ENCODE data around the gene ATAD3B.
"Not testable (repeated sequence)": the region's sequence is repeated elsewhere in the genome, so short reads cannot be mapped to it uniquely, and the experiment has no call there.

ATAD3B gene

GRCh38 chr1:1471389-1472052 lies at the start of gene ATAD3B:
Gene ATAD3B, plus strand, starts transcription at chr1:1471765. Its CDS starts 120 bp downstream, at chr1:1471885.
- peak; percentile 96 for DNase-seq

- no peak for DNase-seq
Measured at GRCh38 chr1:1421907-1422464, 49.6 kb upstream of the ATAD3B start.

GRCh38 chr1:1422465-1423244 lies 48.9 kb upstream of the ATAD3B start:
- DNase-seq = no peak

- DNase-seq = no peak
Measured at GRCh38 chr1:1423245-1423597, 48.3 kb upstream of the ATAD3B start.

- DNase-seq = no peak
Measured at GRCh38 chr1:1424707-1425106, 46.9 kb upstream of the ATAD3B start.

- no peak for DNase-seq
Measured at GRCh38 chr1:1425426-1425752, 46.2 kb upstream of the ATAD3B start.

GRCh38 chr1:1425753-1426495 lies 45.6 kb upstream of the ATAD3B start:
- no peak for DNase-seq

- no peak for DNase-seq
Measured at GRCh38 chr1:1426496-1427105, 45.0 kb upstream of the ATAD3B start.

GRCh38 chr1:1427106-1427819 lies 44.3 kb upstream of the ATAD3B start:
- no peak for DNase-seq

- DNase-seq = no peak
Measured at GRCh38 chr1:1427820-1428148, 43.8 kb upstream of the ATAD3B start.

GRCh38 chr1:1428174-1428573 lies 43.4 kb upstream of the ATAD3B start:
- no peak for DNase-seq

GRCh38 chr1:1428967-1429366 lies 42.6 kb upstream of the ATAD3B start:
- DNase-seq = not testable (repeated sequence)

- DNase-seq = no peak
Measured at GRCh38 chr1:1429671-1430073, 41.9 kb upstream of the ATAD3B start.

GRCh38 chr1:1430114-1430982 lies 41.2 kb upstream of the ATAD3B start:
- no peak for DNase-seq

GRCh38 chr1:1430992-1431844 lies 40.3 kb upstream of the ATAD3B start:
- no peak for DNase-seq

- DNase-seq = no peak
Measured at GRCh38 chr1:1431845-1432273, 39.7 kb upstream of the ATAD3B start.

GRCh38 chr1:1432274-1432950 lies 39.2 kb upstream of the ATAD3B start:
- no peak for DNase-seq

- DNase-seq = peak; percentile 20
Measured at GRCh38 chr1:1432951-1433803, 38.4 kb upstream of the ATAD3B start.

GRCh38 chr1:1433804-1434130 lies 37.8 kb upstream of the ATAD3B start:
- DNase-seq = peak; percentile 52

All from activated CD4-positive, alpha-beta T cell treated with anti-CD3 and anti-CD28 coated beads, Interleukin-10, Interleukin-2, amounts not matched to agents 100 ng/mL and 50 ng/mL, durations not matched to agents 16 hours and 8 hours (primary cell).